ENCODE data around the gene P2RX2. TPM values are rescaled to one million over a fixed set of nuclear protein-coding genes. Genes with fewer than 3 reads are reported as not detected.

The P2RX2 gene
- total RNA-seq: not detected in 2 replicates

DNA sequence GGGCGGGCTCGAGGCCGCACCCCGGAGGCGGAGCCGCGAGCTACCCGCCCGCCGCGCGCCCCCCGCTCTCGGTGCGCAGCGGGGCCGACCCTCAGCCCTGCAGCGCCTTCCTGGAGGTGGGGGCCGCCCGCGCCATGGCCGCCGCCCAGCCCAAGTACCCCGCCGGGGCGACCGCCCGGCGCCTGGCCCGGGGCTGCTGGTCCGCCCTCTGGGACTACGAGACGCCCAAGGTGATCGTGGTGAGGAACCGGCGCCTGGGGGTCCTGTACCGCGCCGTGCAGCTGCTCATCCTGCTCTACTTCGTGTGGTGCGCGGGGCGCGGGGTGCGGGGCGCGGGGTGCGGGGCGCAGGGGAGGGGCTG lies at the start of gene P2RX2:
Gene P2RX2, plus strand, starts transcription at position 94 of the 361 bp plus-strand sequence. Its CDS starts 41 bp downstream, at position 135.

DNA sequence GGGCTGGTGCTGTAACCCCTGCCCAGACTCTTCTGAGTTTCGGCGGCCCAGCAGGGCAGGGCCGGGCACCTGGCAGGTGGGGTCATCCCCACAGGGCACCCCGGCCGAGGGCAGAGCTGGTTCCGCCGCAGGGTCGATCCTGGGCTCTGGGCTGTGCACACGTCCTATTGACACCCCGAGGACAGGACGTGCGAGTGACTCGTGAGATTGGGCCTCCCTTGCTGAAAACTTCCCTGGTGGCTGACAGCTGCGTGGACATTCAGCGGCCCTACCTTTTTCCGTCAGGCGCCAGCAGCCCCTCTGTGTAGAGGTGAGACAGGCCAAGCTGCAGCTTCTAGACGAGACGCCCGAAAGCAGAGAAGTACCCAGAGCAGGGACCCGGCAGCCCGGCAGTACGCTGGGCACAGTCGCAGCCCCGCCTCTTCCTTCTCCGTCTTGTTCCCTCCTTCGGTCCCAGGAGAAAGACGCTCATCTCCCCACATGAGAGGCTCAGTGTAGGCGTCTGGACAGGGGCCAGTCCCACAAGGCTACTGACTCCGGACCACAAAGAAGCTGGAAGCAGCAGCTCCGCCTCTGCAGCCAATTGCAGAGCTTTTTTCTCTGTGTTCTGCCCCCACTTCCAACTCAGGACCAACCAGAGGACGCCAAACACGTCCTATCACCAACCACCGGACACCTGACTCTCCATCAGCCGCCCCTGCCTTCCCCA lies 8.4 kb upstream of the P2RX2 start, which contains the start of gene LRCOL1:
Gene LRCOL1, minus strand, starts transcription at position 532 of the 709 bp plus-strand sequence. CDS start 4,331 bp downstream, outside the sequence.

Small RNA genes within 50 kb of the gene (small RNA-seq; reads per million reads assigned to genes)
- not detected for gene MIR6763

Other genes starting within 250 kb of the P2RX2 start
- 2.4 and 2.9 TPM in 2 replicates for gene FBRSL1, start 128.6 kb upstream of the P2RX2 start, total RNA-seq
- not detected in 2 replicates for gene LRCOL1, start 8.2 kb upstream of the P2RX2 start, total RNA-seq
- gene POLE, start 68.6 kb downstream of the P2RX2 start, total RNA-seq: 14.8 and 16.9 TPM in 2 replicates
- gene PXMP2, start 68.8 kb downstream of the P2RX2 start, total RNA-seq: 13.7 and 15.4 TPM in 2 replicates
- gene PGAM5, start 92.1 kb downstream of the P2RX2 start, total RNA-seq: 24.5 and 30.0 TPM in 2 replicates
- gene ANKLE2, start 143.1 kb downstream of the P2RX2 start, total RNA-seq: 84.9 and 98.2 TPM in 2 replicates
- 162 and 179 TPM in 2 replicates for gene GOLGA3, start 210.1 kb downstream of the P2RX2 start, total RNA-seq